GM08714 (cell line): ENCODE data around the gene CBFA2T3.

Source experiments
- H3K4me3 ChIP-seq: fragments of 200-500 bp; sonication (Bioruptor generic); 2 replicates; pipeline ENCODE4 v1.5.1; 2014; ENCODE audit warnings: mild to moderate bottlenecking, low read length, inconsistent platforms
- ZNF274 ChIP-seq: IDR thresholded peaks from 2 replicates; pipeline ENCODE4 v1.6.1; 2012; ENCODE audit warnings: mild to moderate bottlenecking, low read depth, low read length

The CBFA2T3 gene

GRCh38 chr16:88876942-88877526 lies 100.0 kb downstream of the CBFA2T3 start:
- H3K4me3 ChIP-seq, result no peak overlapping the region
- no peak for TF ChIP-seq ZNF274

- no peak overlapping the region for H3K4me3 ChIP-seq
- no peak for TF ChIP-seq ZNF274
Observed at GRCh38 chr16:88875703-88876234, 101.2 kb downstream of the CBFA2T3 start.

GRCh38 chr16:88874938-88875599 lies 101.9 kb downstream of the CBFA2T3 start:
- no peak for TF ChIP-seq ZNF274
- no peak overlapping the region for H3K4me3 ChIP-seq

GRCh38 chr16:88872650-88873331 lies 104.2 kb downstream of the CBFA2T3 start:
- no peak for TF ChIP-seq ZNF274
- no peak overlapping the region for H3K4me3 ChIP-seq

- TF ChIP-seq ZNF274, result no peak
- no peak overlapping the region for H3K4me3 ChIP-seq
Observed at GRCh38 chr16:88871730-88872416, 105.1 kb downstream of the CBFA2T3 start.

GRCh38 chr16:88871349-88871702 lies 105.7 kb downstream of the CBFA2T3 start:
- no peak for TF ChIP-seq ZNF274
- H3K4me3 ChIP-seq, result no peak overlapping the region

- no peak overlapping the region for H3K4me3 ChIP-seq
- no peak for TF ChIP-seq ZNF274
Observed at GRCh38 chr16:88870608-88871348, 106.2 kb downstream of the CBFA2T3 start.

GRCh38 chr16:88869673-88869980 lies 107.4 kb downstream of the CBFA2T3 start:
- H3K4me3 ChIP-seq, result no peak overlapping the region
- TF ChIP-seq ZNF274, result no peak

GRCh38 chr16:88868974-88869672 lies 107.9 kb downstream of the CBFA2T3 start:
- no peak for TF ChIP-seq ZNF274

GRCh38 chr16:88867581-88868246 lies 109.3 kb downstream of the CBFA2T3 start:
- no peak for TF ChIP-seq ZNF274
- H3K4me3 ChIP-seq, result no peak overlapping the region

More at GRCh38 chr16:88868974-88869672, 107.9 kb downstream of the CBFA2T3 start:
- no peak overlapping the region for H3K4me3 ChIP-seq

GRCh38 chr16:88866151-88866920 lies 110.7 kb downstream of the CBFA2T3 start, which contains the start of gene PABPN1L:
Gene PABPN1L, minus strand, starts transcription at chr16:88866660. Its CDS starts 54 bp downstream, at chr16:88866606.
- H3K4me3 ChIP-seq, result no peak within 1 kb of the TSS
- TF ChIP-seq ZNF274, result no peak

- TF ChIP-seq ZNF274, result no peak
- no peak overlapping the region for H3K4me3 ChIP-seq
Observed at GRCh38 chr16:88865742-88866141, 111.3 kb downstream of the CBFA2T3 start.
